Nucleus accumbens (tissue), 56 donors: ENCODE data around the gene FAM200B.

Experiments used
- DNase-seq, 56 donors: peaks; one replicate each; lab custom pipeline; 2025; lab: John Stamatoyannopoulos, UW

Gene FAM200B

GRCh38 chr4:15681372-15682241, at the start of gene FAM200B:
Gene FAM200B (plus strand): TSS chr4:15681827. CDS start chr4:15686978, 5,151 bp downstream.
- DNase-seq: peak; percentile 85 to 100 (median 98)

- DNase-seq: no peak
Measured at GRCh38 chr4:15636818-15637217, 44.8 kb upstream of the FAM200B start.

DNA sequence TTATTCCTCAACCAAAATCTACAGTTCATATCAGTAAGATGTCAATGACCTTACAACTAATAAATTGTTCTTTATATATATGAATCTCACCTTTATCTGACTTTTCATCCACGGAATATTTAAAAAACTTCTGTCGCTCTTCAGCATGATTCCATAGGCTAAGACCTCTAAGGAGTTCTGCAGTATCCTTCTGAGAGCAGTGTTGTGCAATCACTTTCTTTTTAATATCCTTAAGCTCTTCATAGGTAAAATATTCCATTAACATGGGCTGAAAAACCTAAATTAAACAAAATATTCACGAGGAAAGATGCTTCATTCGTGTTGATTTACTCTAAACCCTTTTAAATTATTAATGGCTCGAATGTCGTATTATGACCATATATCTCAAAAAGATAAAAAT, 43.2 kb upstream of the FAM200B start:
- DNase-seq: no peak

- no peak for DNase-seq
Measured at GRCh38 chr4:15648600-15648999, 33.0 kb upstream of the FAM200B start.

DNA sequence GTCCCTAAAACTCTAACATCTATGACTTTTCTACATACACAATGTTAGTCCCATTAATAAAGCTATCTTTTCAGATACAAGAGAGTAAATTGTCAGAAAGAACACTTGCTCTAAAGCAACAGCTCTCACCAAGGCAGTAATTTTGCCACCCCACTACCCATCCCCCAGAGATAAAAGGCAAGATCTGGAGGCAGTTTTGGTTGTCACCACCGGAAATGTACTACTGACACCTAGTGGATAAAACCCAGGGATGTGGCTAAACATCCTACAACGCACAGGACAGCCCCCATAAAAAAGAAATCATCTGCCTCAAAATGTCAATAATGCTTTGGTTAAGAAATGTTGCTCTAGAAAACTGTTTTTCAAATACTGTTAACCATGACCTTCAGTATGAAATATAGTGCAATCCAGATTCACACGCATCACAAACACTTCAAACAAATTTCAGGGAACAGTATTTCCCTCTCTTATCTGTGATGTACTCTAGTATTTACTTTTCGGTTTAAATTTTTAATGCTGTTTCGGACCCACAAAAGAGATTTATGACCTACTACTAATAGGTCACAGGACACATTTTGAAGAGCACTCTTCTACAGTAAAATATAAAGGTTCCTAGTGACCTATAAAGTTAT, 31.6 kb upstream of the FAM200B start:
- DNase-seq: peak in 31 of 56 donors; percentile 1 to 43 (median 11)

DNA sequence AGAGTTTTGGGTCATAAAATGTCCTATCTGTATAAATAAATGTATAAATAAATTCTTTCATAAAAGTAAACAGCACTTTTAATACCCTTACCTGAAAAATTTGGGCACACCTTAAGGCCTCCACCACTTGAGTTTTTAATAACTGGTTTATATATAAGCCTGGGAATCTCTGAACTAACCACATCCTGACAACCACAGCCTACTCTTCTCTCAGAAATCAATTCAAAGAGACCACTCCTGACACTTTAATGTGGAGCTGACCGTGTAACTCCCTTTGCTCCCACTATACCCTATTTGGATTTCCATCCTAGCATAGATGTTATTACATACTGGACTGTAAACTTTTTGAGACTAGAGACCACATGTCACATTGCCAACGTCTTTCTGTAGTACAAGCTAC, 30.0 kb upstream of the FAM200B start:
- no peak for DNase-seq

- DNase-seq: no peak
Measured at GRCh38 chr4:15652191-15652590, 29.4 kb upstream of the FAM200B start.

GRCh38 chr4:15652841-15653240, 28.8 kb upstream of the FAM200B start:
- DNase-seq: no peak

DNA sequence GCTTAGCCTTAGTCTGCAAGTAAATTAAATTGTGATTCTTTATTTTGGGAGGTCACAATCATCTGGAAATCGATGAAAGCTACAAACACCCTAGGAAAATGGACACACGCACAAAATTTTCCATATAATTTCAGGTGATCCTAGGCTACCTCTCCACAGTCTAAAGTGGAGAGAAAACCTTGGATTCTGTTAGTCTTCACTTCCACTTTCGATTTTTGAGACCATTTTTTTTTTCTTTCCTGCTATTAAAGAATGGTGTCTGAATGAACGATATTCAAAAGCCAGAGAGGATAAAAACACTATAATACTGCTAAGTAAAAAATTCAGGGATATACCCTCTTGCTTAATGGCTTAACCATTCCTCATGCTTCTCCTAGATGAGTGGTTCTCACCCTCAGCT, 28.2 kb upstream of the FAM200B start:
- no peak for DNase-seq

GRCh38 chr4:15653864-15654592, 27.6 kb upstream of the FAM200B start:
- DNase-seq: peak in 16 of 56 donors; percentile 1 to 62 (median 18)

DNA sequence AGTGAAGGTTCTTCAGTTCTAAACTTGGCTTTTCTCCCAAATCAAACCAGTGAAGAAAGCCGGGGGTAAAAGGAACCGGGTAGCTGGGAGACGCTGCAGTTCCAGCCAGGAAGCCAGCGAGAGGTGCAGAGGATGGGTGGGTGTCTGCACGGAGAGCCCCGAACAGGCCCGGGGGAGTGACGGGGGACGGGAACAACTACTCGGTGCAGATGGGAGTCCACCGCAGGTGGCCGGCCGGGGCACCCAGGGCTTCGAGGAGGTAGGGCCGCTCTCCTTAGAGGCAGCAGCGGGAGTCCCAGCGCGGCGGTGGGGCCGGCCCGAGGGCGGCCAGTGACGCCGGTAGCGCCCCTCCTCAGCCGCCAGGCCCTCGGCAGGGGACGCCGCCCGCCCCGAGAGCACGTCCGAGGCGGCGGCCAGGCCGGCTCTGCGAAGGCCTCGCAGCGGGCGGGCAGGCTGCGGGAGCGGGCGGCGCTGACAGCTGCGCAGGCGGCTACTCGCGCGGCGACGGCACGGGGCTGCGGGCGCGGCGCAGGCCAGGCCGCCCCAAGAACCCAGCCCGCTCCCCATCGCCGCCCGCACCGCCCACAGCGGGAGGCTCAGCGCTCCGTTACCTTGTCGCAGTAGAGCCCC, 26.9 kb upstream of the FAM200B start:
- DNase-seq: peak in 50 of 56 donors; percentile 1 to 84 (median 50)

DNA sequence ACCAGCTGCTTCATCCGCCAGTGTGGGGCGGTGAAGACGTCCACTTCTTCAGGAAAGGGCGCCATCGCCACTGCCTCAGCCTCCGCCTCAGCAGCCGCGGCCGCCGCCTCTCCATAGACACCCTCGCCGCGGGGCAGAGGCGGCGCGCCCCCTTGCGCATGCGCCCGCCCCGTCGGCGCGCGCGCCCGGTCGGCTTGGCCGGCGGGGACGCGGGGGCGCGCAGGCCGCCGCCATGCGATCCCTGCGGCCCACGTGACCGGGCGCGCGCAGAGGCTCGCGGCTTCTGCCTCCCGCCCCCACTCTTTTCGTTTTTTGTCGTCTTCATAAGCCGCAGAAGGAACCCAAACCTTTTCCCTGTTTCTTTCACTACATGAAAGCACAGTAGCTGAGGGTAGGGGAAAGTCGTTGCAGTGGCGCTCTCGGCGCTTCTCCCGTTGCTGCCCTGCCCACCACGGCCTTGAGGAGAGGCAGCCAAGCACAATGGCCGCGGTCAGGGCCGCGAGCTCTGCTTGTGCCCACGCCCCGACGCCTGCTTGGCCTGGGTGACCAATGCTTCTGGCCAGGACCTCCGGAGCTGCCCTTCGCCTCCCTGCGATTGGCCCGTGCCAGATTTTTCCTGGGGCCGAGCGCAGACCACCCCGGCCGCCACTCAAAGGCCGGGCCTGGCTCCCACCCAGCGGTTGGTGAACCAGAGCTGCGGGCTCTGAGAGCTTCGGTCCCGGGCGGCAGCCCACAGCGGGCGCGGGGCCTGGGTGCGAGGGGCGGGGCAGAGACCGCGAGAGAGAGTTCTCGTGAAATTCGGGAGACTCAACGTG, 26.2 kb upstream of the FAM200B start, which contains the start of gene FBXL5:
Gene FBXL5 (minus strand): TSS at position 135 of the 815 bp plus-strand sequence. CDS start 70 bp downstream, at position 65.
- peak in 54 of 56 donors; percentile 18 to 89 (median 76) for DNase-seq

- peak in 19 of 56 donors; percentile 8 to 80 (median 53) for DNase-seq
Measured at GRCh38 chr4:15656038-15656470, 25.6 kb upstream of the FAM200B start.

- no peak for DNase-seq
Measured at GRCh38 chr4:15657366-15657765, 24.3 kb upstream of the FAM200B start.

DNA sequence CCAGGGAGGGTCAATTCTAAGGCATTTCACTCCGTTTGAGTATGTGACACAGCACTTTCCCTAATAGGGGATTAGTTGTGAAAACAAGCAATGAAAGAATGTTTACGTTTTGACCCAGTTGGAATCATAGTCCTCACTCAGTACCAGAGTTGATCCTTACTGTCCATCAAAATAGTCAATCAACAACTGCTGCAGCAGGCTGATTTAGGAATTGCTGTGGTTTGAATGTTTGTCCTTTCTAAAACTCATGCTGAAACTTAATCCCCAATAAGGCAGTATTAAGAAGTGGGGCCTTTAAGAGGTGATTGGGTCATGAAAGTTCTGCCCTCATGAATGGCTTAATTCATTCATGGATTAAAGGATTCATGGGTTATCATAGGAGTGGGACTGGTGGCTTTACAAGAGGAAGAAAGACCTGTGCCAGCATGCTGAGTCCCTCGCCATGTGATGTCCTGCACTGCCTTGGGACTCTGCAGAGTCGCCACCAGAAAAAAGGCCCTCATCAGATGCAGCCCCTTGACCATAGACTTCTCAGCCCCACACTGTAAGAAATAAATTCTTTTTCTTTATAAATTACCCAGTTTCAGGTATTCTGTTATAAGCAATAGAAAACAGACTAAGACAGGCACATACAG, 23.4 kb upstream of the FAM200B start:
- no peak for DNase-seq

- no peak for DNase-seq
Measured at GRCh38 chr4:15658781-15659180, 22.8 kb upstream of the FAM200B start.

DNA sequence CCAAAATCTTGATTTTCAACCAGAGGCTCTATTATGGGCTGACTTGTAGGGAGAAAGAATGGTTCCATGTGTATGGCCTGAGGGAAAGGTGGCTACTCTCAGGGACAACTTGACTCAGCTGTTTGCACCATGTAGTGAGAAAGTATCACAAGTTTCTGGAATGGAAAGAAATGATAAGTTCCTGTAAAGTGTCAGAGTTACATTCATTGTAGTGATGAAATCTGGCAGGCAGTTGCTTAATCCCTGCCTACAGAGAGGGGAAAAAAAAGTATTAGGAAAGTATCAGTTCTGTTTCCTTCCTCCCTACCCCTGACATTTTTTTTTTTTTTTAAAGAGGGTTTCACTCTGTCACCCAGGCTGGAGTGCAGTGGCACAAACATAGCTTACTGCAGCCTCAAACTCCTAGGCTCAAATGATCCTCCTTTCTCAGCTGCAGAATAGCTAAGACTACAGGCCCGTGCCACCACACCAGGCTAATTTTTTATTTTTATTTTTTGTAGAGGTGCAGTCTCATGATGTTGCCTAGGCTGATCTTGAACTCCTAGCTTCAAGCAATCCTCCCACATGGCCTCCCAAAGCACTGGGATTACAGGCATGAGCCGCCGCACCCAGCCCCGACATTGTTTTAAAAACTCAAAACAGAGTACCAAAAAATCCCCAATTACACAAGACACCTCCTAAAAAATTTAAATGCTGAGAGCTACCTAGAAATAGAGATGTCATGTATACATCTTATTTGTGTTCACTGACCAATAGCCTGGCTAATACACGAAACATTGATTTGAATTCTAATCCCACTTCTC, 21.7 kb upstream of the FAM200B start:
- DNase-seq: no peak

- no peak for DNase-seq
Measured at GRCh38 chr4:15665753-15666365, 15.8 kb upstream of the FAM200B start.
